Esophagus squamous epithelium (tissue), 5 donors: ENCODE results near the gene GALNTL6. TPM values are rescaled to one million over a fixed set of nuclear protein-coding genes. Genes with fewer than 3 reads are reported as not detected.

Source experiments
- DNase-seq: peaks from one replicate; lab custom pipeline; 2025; lab: John Stamatoyannopoulos, UW
- H3K27ac ChIP-seq, 4 donors: fragments of 200-600 bp; sonication (generic); one replicate each; pipeline ENCODE4 v1.5.1; 2016 to 2019; ENCODE audit warnings: mild to moderate bottlenecking in 1 of 4
- H3K27me3 ChIP-seq, 4 donors: fragments of 200-600 bp; sonication (generic); 1 replicate in 3 of 4; 2 replicates in 1 of 4; pipeline versions ENCODE4 v1.5.1 to v1.6.0; 2017 to 2021; ENCODE audit warnings: antibody characterized with exemption in 1 of 4
- H3K36me3 ChIP-seq, 3 donors: fragments of 200-600 bp; sonication (generic); one replicate each; pipeline ENCODE4 v1.5.1; 2016 to 2019
- H3K4me1 ChIP-seq, 3 donors: fragments of 200-600 bp; sonication (generic); one replicate each; pipeline ENCODE4 v1.5.1; 2017 to 2019
- H3K4me3 ChIP-seq, 4 donors: fragments of 200-600 bp; sonication (generic); 1 replicate in 3 of 4; 2 replicates in 1 of 4; pipeline ENCODE4 v1.5.1; 2016 to 2019; ENCODE audit warnings: mild to moderate bottlenecking in 2 of 4, moderate library complexity in 1 of 4
- H3K9me3 ChIP-seq, 3 donors: fragments of 200-600 bp; sonication (generic); one replicate each; pipeline ENCODE4 v1.5.1; 2016 to 2019
- POLR2A ChIP-seq, 4 donors: fragments of 450-650 bp; IDR thresholded peaks; one replicate each; pipeline ENCODE4 v1.6.1; 2017; ENCODE audit warnings: antibody characterized with exemption in 4 of 4, mild to moderate bottlenecking in 4 of 4, moderate library complexity in 3 of 4
- WGBS, 2 donors: methylation state at CpG; one replicate each; pipeline ENCODE4 v1.1.5; 2018; 5-methylcytosine and 5-hydroxymethylcytosine counted together
- intact Hi-C: fragments of 100-400 bp; cut with DNase I; formaldehyde crosslinking; loops from one replicate; pipeline ENCODE4 v1.15.0; 2022
- total RNA-seq, 4 donors: library from RNA; depleted of rRNA; stranded (reverse); fragments of >200 nt; gene quantifications; one replicate each; pipeline ENCODE4 v1.1.0, GENCODE V29; 2016
- TF ChIP-seq, protein P1 (sequence below), 6 experiments: fragments of 450-650 bp in 4 of 6; fragments of 200-600 bp in 2 of 6; sonication (generic) in 2 of 6; IDR thresholded peaks; one replicate each; pipeline ENCODE4 v1.5.1; 2016 to 2019; ENCODE audit warnings: antibody characterized with exemption in 6 of 6, mild to moderate bottlenecking in 4 of 6, moderate library complexity in 4 of 6
- donor health status: DM: yes; HTN: yes; CAD: no.

GALNTL6 gene
- total RNA-seq, 4 donors from 2014 or later, result 0.12 TPM; not detected in 3

DNA sequence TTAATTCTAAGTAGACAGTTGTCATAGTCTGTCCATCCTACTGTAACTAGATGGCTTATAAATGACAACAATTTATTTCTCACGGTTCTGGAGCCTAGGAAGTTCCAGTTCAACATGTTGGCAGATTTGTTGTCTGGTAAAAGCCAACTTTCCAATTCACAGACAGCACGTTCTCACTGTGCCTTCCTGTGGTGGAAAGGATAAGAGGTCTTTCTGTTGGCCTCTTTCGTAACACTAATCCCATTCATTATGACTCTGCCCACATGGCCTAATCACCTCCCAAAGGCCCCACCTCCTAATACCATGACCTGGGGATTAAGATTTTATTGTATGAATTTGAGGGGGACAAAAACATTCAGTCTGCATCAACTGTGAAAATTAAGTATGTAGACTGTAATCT, 83.2 kb downstream of the GALNTL6 start:
- 50 to 70% methylated on average over 3 of the region's 3 CpGs for WGBS, 2 donors
- Histone ChIP-seq H3K4me3 (no peak overlapping the region), H3K36me3 (no peaks in the 10 kb centered on the region), H3K4me1 (no peaks in the 10 kb centered on the region), H3K27me3 (no peaks in the 10 kb centered on the region), H3K27ac (no peak overlapping the region), H3K9me3 (no peaks in the 10 kb centered on the region)
- no peak for TF ChIP-seq POLR2A (IDR thresholded peaks at IDR 0.05)
- TF ChIP-seq, protein P1, sequence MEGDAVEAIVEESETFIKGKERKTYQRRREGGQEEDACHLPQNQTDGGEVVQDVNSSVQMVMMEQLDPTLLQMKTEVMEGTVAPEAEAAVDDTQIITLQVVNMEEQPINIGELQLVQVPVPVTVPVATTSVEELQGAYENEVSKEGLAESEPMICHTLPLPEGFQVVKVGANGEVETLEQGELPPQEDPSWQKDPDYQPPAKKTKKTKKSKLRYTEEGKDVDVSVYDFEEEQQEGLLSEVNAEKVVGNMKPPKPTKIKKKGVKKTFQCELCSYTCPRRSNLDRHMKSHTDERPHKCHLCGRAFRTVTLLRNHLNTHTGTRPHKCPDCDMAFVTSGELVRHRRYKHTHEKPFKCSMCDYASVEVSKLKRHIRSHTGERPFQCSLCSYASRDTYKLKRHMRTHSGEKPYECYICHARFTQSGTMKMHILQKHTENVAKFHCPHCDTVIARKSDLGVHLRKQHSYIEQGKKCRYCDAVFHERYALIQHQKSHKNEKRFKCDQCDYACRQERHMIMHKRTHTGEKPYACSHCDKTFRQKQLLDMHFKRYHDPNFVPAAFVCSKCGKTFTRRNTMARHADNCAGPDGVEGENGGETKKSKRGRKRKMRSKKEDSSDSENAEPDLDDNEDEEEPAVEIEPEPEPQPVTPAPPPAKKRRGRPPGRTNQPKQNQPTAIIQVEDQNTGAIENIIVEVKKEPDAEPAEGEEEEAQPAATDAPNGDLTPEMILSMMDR (IDR thresholded peaks at IDR 0.05), result no peak
- no peak for DNase-seq
- intact Hi-C loops, result no loop called here

DNA sequence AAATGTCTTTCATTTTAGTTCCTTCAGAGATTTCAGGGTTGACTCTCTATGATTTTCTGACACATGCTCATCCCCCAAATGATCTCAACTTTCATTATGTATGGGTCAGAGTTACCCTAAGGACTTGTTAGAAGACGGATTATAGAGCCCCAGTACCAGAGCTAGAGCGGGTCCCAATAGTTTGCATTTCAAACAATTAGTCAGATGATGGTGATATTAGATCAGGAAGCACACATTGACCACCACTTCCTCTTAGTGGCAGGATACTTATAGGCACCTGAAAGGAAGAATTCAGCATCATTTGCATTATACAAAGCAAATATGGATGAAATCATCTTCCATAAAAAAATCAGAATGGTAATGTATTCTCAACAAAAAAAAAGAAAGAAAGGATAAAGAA, 106.1 kb downstream of the GALNTL6 start:
- TF ChIP-seq POLR2A (IDR thresholded peaks at IDR 0.05), result no peak
- TF ChIP-seq, protein P1 (IDR thresholded peaks at IDR 0.05), result no peak
- intact Hi-C loops, result no loop called here
- WGBS, 2 donors, result 28 to 47% methylated on average over 2 of the region's 2 CpGs
- no peaks in the 10 kb centered on the region for H3K36me3 ChIP-seq
- H3K4me1 ChIP-seq, result no peaks in the 10 kb centered on the region
- H3K27ac ChIP-seq, result no peak overlapping the region
- no peaks in the 10 kb centered on the region for H3K9me3 ChIP-seq
- H3K27me3 ChIP-seq, result no peaks in the 10 kb centered on the region
- DNase-seq, result no peak
- no peak overlapping the region for H3K4me3 ChIP-seq

DNA sequence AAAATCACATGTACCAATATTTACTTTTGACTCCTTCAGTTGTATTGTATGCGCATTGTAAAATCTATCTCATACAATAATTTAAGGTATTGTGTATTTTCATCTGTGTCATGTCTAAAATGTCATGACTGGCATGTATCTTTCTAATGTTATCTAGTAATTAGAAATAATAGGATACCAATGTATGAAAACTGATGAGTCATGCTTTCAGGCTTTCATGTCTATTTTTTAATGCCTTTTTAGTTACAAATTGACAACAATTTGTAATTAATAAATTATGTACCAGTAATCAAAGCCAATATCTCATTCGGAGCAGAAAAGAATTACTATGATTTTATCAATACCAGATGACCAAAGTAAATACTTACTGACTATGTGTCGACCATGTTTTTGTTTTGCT, 107.7 kb downstream of the GALNTL6 start:
- H3K9me3 ChIP-seq, result no peaks in the 10 kb centered on the region
- no peak overlapping the region for H3K27ac ChIP-seq
- 71 to 77% methylated on average over 3 of the region's 3 CpGs for WGBS, 2 donors
- intact Hi-C loops, result no loop called here
- TF ChIP-seq POLR2A (IDR thresholded peaks at IDR 0.05), result no peak
- TF ChIP-seq, protein P1 (IDR thresholded peaks at IDR 0.05), result no peak
- H3K4me1 ChIP-seq, result no peaks in the 10 kb centered on the region
- no peak for DNase-seq
- H3K36me3 ChIP-seq, result no peaks in the 10 kb centered on the region
- H3K27me3 ChIP-seq, result no peaks in the 10 kb centered on the region
- no peak overlapping the region for H3K4me3 ChIP-seq

DNA sequence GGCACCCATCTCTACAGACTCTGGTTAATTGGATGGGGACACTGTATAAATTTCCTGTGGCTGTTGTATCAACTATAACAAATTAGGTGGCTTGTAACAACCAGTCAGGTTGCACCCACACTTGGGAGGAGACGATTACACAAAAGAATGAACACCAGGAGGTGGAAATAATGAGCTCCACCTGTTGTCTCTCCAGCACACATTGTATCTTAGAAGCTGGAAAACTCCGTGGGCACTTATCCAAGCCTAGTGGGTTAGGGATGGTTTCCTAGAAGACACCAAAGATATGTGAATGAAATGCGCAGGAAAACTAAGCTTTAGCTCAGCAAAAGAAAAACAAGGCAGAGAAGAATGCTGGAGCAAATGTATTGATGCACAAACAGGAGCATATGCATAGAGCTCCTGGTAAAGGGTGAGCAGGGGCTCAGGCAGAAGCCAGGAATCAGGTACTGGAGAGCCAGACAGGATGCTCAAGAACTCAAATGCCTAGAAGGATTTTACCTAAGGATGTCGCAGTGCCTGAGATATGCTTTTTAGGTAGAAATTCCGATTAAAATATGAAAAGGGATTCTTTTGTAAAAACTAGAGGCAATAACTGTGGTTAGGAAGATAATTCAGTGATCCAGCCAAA, 111.7 kb downstream of the GALNTL6 start:
- H3K4me3 ChIP-seq, result no peak overlapping the region
- intact Hi-C loops, result no loop called here
- no peak for DNase-seq
- 54 to 67% methylated on average over 5 of the region's 5 CpGs for WGBS, 2 donors
- H3K27ac ChIP-seq, result no peak overlapping the region
- TF ChIP-seq, protein P1 (IDR thresholded peaks at IDR 0.05), result no peak
- no peak for TF ChIP-seq POLR2A (IDR thresholded peaks at IDR 0.05)
- H3K9me3 ChIP-seq, result no peaks in the 10 kb centered on the region
- no peaks in the 10 kb centered on the region for H3K27me3 ChIP-seq
- H3K4me1 ChIP-seq, result no peaks in the 10 kb centered on the region
- H3K36me3 ChIP-seq, result no peaks in the 10 kb centered on the region

DNA sequence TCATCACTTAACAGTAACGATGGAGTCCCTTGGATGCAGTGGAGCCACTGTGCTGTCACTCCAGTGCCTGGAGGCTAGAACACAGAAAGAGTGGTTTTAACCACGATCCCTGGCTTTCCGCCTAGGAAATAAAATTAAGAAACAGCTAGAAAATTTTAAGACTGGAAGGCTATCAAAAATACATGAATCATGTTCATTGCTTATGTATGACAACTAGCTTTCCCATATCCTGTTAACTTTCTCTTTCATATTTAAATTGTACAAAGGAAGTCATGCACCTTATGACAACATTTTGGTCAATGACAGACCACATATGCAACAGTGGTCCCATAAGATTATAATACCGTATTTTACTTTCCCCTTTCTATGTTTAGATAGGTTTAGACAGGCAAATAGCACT, 115.1 kb downstream of the GALNTL6 start:
- Histone ChIP-seq H3K36me3 (no peaks in the 10 kb centered on the region), H3K27me3 (no peaks in the 10 kb centered on the region), H3K27ac (no peak overlapping the region), H3K9me3 (no peaks in the 10 kb centered on the region), H3K4me1 (no peaks in the 10 kb centered on the region), H3K4me3 (no peak overlapping the region)
- no peak for DNase-seq
- intact Hi-C loops, result no loop called here
- TF ChIP-seq, protein P1 (IDR thresholded peaks at IDR 0.05), result no peak
- no peak for TF ChIP-seq POLR2A (IDR thresholded peaks at IDR 0.05)
- WGBS, 2 donors, result 69% methylated on average over 4 of the region's 4 CpGs
